HG03442 (cell line): ENCODE data around the gene PRPSAP1.

Source experiments
- ATAC-seq: cut with Tn5 transposase; IDR thresholded peaks from one replicate; pipeline ENCODE4 v1.9.1; 2021; ENCODE audit warnings: mild to moderate bottlenecking, moderate library complexity; ENCODE audit not compliant: unreplicated experiment

Gene PRPSAP1

DNA sequence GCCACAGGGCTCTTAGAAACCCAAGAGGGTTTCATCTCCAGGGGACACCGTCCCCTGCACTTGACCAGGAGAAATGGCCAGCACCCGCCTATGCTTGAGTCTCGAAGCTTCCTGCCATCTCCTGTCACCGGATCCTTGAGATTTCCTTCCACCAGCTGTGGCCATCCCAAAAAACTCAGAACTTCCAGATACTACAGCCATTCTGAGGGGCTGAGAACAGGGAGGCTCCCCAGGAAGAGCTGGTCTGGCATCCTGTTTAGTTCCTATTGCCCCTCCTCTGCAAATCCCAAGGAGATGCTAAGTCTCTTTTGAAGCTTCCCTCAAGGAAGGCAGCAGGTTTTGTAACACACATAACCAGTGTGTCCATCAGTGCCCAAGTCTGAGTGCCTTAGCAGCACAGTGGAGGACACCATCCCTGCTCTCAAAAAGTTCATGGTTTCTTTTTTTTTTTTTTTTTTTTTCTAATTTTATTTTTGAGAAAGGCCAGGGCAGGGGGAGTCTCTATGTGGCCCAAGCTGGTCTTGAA is 86.6 kb downstream of the PRPSAP1 start:
- ATAC-seq: no peak

DNA sequence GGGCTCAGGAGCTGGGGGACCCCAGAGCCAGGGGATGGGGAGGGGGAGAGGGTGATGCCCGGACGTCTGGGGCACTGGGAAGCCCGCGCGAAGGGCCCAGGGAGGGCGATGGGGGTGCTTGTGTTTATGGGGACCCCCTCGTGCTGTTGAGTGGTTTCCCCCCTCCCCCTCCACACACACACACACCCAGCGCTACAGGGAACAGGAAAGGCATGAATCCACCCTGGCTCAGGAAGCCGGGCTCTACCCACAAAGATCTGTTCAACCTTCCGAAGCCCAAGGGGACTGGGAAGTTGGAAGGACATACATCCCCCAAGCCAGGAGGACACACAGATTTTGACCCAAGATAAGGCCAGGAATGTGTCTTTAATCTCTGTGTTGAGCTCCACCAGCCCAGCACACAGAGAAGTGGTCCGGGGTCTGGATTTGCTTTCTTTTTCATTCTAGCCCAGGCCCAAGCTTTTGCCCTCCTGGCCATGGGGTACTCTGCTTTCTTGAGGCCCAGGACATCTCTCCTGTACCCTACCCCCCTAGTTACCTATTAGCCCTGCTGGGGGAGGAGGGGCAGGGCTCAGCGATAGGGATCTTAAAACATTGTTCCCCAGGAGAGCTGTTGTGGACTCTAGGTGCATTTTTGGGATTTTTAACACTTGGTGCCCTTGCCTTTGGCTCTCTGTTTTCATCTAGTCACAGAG is 87.3 kb downstream of the PRPSAP1 start:
- ATAC-seq: no peak

DNA sequence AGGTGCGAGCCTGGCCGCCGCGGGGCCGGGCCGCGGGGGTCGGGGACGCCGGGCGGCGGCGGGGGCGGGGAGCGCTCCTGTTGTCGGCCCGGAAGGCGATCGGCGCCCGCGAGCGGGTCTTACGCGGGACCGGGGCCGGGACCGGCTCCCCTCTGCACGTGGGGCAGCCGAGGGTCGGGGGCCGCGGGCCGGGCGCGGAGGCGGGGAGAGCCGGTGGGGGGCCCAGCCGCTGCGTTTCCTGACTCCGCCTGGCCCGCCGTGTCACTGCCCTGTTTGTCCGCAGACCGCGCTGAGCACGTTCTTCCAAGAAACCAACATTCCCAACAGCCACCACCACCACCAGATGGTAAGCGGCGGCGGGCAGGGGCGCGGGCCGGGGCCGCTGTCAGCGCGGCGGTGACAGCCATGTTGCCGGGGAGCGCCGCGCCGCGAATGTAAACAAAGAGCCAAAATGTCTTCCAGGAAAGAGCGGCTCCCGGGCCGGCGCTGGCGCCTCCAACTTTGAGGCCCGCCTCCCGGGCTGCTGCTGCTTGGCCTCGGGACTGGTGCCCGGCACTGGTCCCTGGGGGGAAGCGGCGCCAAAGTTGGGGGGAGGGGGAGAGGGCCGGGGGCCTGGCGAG is 88.0 kb downstream of the PRPSAP1 start:
- ATAC-seq: no peak

DNA sequence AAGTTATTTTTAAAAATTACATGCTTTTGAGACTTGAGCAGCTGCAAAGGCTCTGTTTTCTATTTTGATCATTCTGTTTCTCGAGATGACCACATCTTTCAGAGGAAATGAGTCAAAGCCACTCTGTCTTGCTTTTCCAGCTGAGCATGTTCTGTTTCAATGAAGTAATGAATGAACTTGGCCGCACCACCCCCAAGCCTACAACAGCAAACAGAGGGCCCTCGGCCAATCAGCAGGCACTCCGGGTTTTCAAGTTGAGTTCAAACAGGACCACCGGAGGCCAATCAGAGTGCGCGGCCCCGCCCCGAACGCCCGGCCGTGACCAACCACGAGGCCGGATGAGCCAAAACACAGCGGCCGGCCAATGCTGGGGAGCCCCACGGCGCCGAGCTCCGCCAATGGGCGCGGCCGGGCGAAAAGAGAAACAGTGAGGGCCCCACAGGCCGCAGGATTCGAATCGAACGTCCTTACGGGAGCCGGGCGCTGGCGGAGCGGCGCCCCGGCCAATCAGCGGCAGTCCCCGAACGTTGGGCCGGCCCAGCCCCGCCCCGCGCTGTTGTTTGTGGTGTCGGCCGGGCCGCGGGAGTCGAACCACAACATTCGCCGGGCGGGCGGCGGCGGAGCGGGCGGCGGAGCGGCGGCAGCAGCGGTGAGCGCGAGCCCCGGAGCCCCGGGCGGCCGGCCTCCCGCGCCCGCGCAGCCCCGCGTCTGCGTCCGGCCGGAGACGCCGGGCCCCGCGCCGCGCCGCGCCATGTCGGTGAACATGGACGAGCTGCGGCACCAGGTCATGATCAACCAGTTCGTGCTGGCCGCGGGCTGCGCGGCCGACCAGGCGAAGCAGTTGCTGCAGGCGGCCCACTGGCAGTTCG is 88.7 kb downstream of the PRPSAP1 start, which contains the start of gene UBALD2:
UBALD2 (plus strand) TSS at position 594 of the 869 bp plus-strand sequence; CDS start at position 752, 158 bp downstream.
- ATAC-seq: peak; percentile 76

DNA sequence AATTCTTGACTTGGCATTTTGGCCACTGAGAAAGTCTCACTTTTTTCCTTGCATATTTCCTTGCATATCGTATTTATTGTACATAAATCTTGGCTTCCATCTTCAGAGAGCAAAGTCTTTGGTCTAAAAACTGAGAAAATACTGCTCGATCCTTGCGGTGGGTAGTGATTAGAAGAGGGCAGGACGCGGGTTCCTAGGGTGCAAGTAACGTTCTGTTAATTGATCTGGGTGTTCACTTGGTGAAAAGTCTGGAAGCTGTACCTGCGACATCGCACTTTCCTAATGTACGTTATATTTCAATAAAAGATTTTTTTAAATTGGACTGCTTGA is 89.3 kb downstream of the PRPSAP1 start:
- no peak for ATAC-seq

- no peak for ATAC-seq
Measured at GRCh38 chr17:76263896-76264295, 89.8 kb downstream of the PRPSAP1 start.

DNA sequence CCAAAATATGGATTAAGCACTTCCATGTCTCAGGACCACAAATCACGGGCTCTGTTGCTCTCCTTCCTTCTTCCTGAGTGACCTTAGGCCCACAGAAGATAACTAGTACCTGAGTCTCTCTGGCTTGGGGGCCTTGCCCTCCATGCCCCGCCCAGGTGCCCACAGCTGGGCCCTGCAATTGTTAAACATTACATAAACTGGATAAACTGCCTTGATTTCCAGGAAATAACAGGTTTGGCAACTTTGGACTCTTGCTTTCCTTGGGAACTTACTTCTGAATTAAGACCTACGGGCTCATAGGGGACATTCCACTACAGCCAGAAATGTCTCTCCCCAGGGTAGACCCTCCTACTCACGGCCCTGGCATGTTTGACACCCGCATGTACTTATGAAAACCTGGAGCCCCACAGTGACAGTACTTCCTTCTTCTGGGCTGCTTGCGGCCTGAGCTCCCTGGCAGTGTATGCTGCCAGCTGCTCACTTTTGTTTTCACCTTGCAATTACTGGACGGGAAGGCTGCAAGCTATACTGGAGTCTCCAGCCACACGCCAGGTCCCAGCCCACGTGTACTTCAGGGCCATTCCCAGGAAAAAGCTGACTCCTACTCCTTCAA is 90.9 kb downstream of the PRPSAP1 start:
- no peak for ATAC-seq

GRCh38 chr17:76261421-76262215 is 92.1 kb downstream of the PRPSAP1 start:
- ATAC-seq: no peak

DNA sequence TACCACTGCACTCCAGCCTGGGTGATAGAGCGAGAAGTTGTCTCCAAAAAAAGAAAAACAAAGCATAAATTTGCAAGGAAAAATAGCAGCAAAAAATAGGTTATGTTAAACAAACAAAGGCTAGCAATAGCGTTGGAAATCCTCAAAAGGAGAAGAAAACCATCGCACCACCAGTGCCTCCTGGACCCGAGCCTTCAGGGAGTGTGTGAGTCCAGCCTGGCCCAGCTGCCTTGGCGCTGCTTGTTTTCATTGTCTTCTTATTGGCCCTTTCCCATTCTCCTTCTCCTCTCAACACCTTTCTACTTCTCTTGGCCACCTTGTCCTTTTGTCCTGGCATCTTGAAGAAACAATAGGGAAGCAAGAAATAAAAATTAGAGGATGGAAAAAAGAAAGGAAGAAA is 93.0 kb downstream of the PRPSAP1 start:
- ATAC-seq: no peak

- ATAC-seq: no peak
Measured at GRCh38 chr17:76260220-76260619, 93.5 kb downstream of the PRPSAP1 start.
